K562 (cell line): ENCODE data around the gene LAMA2.

Experiments
- HDAC6 ChIP-seq: IDR thresholded peaks from 2 replicates; pipeline ENCODE4 v1.6.1; 2012; ENCODE audit warnings: low read depth, mild to moderate bottlenecking, control low read depth, inconsistent platforms, low read length, moderate library complexity
- NR3C1 ChIP-seq: sonication (generic); formaldehyde crosslinking; IDR thresholded peaks from 2 replicates; pipeline ENCODE4 v1.8.1; 2022; ENCODE audit warnings: missing genetic modification reagents
- PBX2 ChIP-seq, 2 experiments: IDR thresholded peaks in 1 of 2; conservative IDR thresholded peaks in 1 of 2; 2 replicates each; pipeline ENCODE4 v1.6.1; 2016; ENCODE audit warnings: low read depth in 2 of 2, mild to moderate bottlenecking in 1 of 2, missing compliant biosample characterization in 1 of 2, missing genetic modification characterization in 1 of 2, moderate library complexity in 1 of 2
- TF ChIP-seq, protein P1 (sequence below), 3 experiments: IDR thresholded peaks in 2 of 3; conservative IDR thresholded peaks in 1 of 3; 2 replicates each; pipeline ENCODE4 v1.5.1; 2011 to 2012; ENCODE audit warnings: low read length in 3 of 3, mild to moderate bottlenecking in 3 of 3, control low read depth in 2 of 3, improper control_type of control experiment in 1 of 3, inconsistent platforms in 1 of 3, low read depth in 1 of 3, mixed read lengths in 1 of 3, moderate library complexity in 1 of 3; ENCODE audit not compliant: insufficient read depth in 2 of 3

- TF ChIP-seq, protein P1, sequence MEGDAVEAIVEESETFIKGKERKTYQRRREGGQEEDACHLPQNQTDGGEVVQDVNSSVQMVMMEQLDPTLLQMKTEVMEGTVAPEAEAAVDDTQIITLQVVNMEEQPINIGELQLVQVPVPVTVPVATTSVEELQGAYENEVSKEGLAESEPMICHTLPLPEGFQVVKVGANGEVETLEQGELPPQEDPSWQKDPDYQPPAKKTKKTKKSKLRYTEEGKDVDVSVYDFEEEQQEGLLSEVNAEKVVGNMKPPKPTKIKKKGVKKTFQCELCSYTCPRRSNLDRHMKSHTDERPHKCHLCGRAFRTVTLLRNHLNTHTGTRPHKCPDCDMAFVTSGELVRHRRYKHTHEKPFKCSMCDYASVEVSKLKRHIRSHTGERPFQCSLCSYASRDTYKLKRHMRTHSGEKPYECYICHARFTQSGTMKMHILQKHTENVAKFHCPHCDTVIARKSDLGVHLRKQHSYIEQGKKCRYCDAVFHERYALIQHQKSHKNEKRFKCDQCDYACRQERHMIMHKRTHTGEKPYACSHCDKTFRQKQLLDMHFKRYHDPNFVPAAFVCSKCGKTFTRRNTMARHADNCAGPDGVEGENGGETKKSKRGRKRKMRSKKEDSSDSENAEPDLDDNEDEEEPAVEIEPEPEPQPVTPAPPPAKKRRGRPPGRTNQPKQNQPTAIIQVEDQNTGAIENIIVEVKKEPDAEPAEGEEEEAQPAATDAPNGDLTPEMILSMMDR (IDR thresholded peaks at IDR 0.05 in 2 of 3, conservative IDR thresholded peaks at IDR 0.05 in 1 of 3; ENCODE audit: insufficient read depth in 2 of 3, low read depth in 1 of 3, low read length in 3 of 3): no peak
- TF ChIP-seq PBX2 (CRISPR knock-in tag; IDR thresholded peaks at IDR 0.05; ENCODE audit: low read depth) (no peak), PBX2 (tag; conservative IDR thresholded peaks at IDR 0.05; ENCODE audit: low read depth) (no peak), NR3C1 (CRISPR knock-in tag) (no peak), HDAC6 (no peak)
These were observed 222.9 kb downstream of the LAMA2 start for GRCh38 chr6:129105793-129106192.
